GM19455 (cell line): ENCODE results near the gene CACNG5.

Source experiments
- ATAC-seq: cut with Tn5 transposase; IDR thresholded peaks from one replicate; pipeline ENCODE4 v1.9.1; 2021; ENCODE audit not compliant: unreplicated experiment

CACNG5 gene, protein sequence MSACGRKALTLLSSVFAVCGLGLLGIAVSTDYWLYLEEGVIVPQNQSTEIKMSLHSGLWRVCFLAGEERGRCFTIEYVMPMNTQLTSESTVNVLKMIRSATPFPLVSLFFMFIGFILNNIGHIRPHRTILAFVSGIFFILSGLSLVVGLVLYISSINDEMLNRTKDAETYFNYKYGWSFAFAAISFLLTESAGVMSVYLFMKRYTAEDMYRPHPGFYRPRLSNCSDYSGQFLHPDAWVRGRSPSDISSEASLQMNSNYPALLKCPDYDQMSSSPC

DNA sequence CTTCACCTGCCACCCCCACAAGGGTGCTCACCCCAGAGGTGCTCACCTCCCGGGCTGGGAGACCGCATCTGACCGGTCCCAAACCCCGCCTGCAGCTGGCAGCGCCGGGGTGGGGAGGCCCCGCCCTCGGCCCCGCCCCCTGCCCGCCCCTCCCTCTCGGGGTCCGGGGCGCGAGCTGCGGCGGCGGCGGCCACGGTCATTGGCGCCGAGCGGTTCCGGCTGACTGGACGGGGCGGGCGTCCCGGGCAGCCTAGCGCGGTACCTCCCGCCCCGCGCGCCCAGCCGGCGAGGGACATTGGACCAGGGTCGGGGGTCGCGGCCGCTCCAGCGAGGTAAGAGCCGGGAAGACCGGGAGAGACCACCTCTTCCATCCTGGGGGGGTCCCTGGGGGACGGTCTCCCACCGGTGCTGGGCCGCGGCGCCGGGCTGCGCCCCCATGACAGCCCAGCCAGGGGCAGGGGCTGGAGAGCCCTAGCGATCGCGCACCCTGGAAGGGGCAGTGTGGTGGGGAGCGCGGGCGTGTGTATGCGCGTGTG, at the start of gene CACNG5:
Gene CACNG5, plus strand, starts transcription at position 199 of the 536 bp plus-strand sequence. CDS start 42,216 bp downstream, outside the sequence.
- no peak for ATAC-seq

DNA sequence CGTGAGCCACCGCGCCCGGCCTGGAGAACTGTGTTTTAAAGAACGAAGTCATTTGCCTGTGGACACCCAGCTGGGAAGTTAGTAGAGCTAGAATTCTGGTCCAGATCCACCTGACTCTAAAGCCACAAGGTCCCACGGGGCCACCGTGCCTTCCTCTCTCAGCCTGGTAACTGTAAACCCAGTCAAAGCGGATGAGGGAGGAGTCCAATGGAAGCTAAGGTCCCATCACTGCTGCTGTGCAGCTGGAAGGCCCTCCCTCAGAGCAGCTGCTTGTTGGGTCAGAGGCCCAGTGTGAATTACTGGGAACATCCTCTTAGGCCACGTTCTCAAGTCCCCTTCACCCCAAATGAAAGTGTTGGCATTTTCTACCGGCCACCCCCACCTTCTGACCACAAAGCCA, 48.8 kb upstream of the CACNG5 start:
- no peak for ATAC-seq

DNA sequence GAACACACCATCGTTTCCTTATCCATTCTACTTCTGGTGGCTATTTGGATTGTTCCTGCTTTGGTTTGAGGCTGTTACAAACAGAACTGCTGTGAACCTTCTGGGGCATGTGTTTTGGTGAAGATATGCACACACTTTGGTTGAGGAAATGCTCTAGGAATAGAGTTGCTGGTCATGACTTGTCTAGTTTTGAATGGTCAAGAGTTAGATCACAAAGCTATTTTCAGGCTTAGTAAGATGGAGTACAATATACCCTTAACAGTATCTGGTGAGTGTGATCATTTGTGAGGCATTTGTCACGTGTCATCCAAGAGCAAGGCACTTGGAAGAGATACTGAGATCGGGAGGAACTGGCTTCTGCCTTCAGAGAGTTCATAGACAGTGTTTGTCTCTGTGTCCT, 47.0 kb upstream of the CACNG5 start:
- no peak for ATAC-seq

DNA sequence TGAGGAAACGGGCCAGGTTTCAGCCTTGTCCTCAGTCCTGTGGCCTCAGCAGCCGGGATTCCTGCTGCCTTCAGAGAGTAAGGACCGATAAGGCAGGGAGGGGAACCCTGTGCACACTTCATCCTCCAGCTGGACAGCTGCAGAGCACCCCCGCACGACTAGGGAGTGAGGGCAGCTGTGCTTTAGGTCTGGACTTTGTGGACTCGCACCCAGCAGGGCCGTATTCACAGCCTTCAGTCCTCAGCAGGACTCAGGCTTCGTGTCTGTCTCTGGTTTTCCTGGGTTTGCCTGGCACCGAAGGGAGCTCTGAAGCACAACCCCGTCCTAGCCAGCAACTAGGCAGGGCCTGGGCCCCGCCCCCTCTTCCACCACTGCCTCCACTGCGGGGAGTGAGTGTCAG, 45.8 kb upstream of the CACNG5 start:
- ATAC-seq = no peak

DNA sequence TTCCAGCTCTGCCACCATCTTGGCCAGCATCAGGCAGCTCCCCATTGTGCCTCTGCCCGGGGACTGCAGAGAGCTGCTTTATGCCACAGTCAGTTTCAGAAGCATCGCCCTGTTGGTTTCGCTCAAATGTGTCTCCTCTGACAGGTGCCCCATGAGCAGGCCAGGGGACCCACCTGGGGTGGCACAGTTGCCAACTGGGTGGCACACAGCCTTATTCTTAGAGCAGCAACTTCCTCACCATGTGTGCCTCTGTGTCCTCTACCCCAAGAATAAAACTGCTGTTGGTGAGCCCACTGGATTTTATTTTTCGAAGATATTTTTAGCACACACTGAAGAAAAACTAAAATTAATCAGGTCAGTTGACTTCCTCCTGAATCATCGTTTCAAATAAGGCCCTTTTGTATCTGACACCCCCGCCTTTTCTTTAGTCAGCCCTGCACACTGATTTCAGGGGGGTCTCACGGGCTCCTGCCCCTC, 44.9 kb upstream of the CACNG5 start:
- no peak for ATAC-seq

DNA sequence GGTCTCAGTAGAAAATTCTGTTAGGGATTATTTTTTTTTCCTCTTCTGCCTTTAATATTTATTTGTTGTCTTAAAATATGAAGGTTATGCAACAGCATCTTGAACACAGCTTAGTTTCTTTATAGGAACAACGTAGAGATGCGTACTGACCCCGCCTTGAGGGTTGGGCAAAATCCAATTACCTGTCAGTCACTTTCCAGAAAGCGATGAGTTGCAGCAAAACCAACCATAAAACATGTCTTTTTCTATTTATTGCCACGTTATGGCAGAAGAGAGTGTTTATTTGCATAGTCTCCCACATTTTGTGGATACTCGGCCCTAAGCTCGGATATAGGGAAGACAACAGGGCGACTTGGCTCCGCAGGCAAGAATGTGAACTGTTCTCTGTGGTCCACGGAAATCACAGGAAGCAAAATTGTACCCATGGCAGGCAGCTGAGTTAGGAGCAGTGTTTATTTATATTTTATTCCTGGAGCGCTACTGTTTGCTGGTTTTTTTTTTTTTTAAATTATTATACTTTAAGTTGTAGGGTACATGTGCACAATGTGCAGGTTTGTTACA, 44.3 kb upstream of the CACNG5 start:
- ATAC-seq = no peak

DNA sequence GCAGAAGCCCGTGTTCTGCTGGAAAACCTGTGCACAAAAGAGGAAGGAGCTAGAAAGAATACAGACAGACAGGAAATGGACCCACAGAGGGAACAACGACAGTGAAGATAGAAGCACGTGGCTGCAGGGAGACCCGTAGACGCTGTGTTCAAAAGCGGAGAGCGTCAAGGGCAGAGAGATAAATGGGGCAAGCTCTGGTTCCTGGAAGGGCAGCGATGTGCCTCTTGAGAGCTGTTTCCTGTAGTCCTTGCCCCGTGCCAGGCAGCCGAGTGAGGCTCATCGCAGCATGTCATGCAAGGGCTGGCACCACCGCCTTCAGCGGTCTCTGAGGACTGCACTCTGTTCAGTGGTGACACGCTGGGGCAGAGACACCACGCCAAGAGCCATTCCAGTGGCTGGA, 43.6 kb upstream of the CACNG5 start:
- ATAC-seq = no peak

GRCh38 chr17:66793814-66794213, 41.1 kb upstream of the CACNG5 start:
- no peak for ATAC-seq

DNA sequence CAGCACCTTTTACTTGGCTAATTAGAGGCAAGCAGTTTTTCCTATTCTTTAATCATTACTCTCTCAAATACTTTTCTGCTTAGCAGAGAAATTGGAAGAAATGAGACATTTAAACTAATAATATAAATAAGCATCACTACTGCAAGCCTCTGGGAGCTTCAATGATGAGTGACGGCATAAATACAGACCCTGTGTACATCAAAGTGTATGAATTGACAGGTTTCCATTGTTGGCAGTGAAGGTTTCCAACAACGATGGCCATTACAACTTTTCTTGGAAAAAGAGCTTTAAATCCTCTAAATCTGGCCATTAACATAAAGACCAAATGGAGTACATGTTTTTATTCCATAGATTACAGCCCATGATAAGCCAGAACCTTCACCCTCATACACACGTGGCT, 39.4 kb upstream of the CACNG5 start:
- no peak for ATAC-seq

GRCh38 chr17:66799849-66800537, 34.9 kb upstream of the CACNG5 start:
- ATAC-seq = no peak

DNA sequence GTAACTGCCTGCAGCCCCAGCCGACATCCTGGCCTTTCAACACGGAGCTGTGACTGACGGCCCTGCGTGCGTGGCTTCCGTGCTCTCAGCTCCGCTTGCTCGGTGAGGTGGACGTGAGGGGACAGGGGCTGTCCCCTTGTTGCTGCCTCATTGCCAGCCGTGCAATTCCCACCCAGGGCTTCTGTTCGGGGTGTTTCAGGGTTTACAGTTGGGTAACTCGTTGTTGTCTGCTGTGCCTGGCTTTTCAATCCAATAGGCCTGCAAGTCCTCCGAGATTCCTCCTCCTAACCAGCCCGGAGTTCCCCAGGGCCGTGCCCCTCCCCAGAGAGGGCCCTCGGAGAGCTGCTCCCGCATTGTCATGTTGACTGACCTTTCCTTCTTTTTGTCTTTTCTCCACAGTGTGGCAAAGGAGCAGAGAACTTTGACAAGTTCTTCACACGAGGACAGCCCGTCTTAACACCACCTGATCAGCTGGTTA, 31.4 kb upstream of the CACNG5 start:
- ATAC-seq = no peak

DNA sequence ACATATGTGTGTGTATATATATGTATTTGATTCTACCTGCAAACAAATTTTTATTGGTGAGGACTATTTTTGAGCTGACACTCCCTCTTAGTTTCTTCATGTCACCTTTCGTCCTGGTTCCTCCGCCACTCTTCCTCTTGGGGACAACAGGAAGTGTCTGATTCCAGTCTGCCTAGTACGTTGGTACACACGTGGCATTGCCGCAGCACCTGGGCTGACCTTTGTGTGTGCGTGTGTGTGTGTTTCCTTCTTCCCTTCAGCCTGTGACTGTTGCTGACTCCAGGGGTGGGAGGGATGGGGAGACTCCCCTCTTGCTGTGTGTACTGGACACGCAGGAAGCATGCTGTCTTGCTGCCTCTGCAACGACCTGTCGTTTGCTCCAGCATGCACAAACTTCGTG, 29.4 kb upstream of the CACNG5 start:
- no peak for ATAC-seq

DNA sequence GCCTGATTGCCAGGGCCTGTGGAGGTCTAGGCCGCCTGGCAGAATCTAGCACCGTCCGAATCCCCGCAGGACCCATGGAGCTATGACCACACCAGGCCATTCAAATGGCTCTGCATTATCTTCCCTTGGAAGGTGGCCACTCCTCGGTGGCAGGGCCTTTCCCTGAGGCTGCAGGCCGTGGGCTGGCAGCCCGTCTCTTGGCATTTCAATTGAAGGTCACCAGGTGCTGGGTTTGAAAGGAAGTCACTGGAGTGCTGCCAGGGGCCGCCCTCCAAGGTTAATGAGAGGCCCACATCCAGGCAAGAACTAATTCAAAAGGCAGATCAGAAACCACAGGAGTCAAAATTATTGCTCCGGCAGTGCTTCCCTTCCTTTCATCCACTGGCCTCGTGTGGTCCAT, 27.7 kb upstream of the CACNG5 start:
- ATAC-seq = no peak

GRCh38 chr17:66809408-66809807, 25.5 kb upstream of the CACNG5 start:
- no peak for ATAC-seq

GRCh38 chr17:66810951-66811682, 23.8 kb upstream of the CACNG5 start:
- no peak for ATAC-seq

GRCh38 chr17:66811683-66812054, 23.2 kb upstream of the CACNG5 start:
- no peak for ATAC-seq

- no peak for ATAC-seq
Observed at GRCh38 chr17:66812571-66812970, 22.3 kb upstream of the CACNG5 start.

- ATAC-seq = no peak
Observed at GRCh38 chr17:66813296-66813695, 21.6 kb upstream of the CACNG5 start.

DNA sequence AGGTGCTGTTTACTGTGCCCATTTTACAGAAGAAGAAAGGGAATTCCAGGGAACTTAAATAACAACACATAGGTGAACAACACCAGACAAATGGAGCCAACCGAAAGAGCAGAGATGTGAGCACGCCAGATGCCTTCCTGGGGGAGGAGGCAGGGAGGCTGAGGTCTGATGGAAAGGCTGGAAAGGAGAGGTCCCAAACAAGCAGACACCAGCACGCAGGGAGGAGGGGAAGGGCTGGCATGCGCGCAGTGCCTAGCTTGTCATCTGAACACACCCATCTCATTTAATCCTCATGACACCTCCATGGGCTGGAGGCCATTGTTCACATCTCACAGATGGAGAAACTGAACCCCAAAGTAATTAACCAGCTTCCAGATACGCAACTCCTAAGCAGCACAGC, 20.9 kb upstream of the CACNG5 start:
- ATAC-seq = no peak

GRCh38 chr17:66814570-66814969, 20.3 kb upstream of the CACNG5 start:
- ATAC-seq = no peak

- no peak for ATAC-seq
Observed at GRCh38 chr17:66817750-66818149, 17.2 kb upstream of the CACNG5 start.
